Neural cell (in vitro differentiated cells): Measurements from ENCODE around the gene BCL2L12.

Experiments
- CTCF ChIP-seq: fragments of 450-650 bp; IDR thresholded peaks from 2 replicates; pipeline ENCODE4 v1.5.1; 2014; ENCODE audit warnings: antibody characterized with exemption, mild to moderate bottlenecking, moderate library complexity; ENCODE audit not compliant: poor library complexity, severe bottlenecking
- EP300 ChIP-seq: fragments of 450-650 bp; conservative IDR thresholded peaks from 2 replicates; pipeline ENCODE4 v1.6.1; 2014; ENCODE audit warnings: antibody characterized with exemption, mild to moderate bottlenecking, moderate library complexity; ENCODE audit not compliant: poor library complexity, severe bottlenecking
- EZH2 ChIP-seq: fragments of 200-600, 300-800 bp; shearing (Covaris generic), sonication (generic); IDR thresholded peaks from 2 replicates; pipeline ENCODE4 v1.6.1; 2014; ENCODE audit warnings: antibody characterized with exemption, low read length, borderline replicate concordance, mild to moderate bottlenecking; ENCODE audit not compliant: insufficient read depth, poor library complexity, severe bottlenecking
- POLR2AphosphoS5 ChIP-seq: IDR thresholded peaks from 2 replicates; pipeline ENCODE4 v1.6.1; 2012
- RAD21 ChIP-seq: fragments of 450-650 bp; conservative IDR thresholded peaks from 2 replicates; pipeline ENCODE4 v1.6.1; 2014; ENCODE audit warnings: antibody characterized with exemption, mild to moderate bottlenecking, moderate library complexity
- REST ChIP-seq: IDR thresholded peaks from 2 replicates; pipeline ENCODE4 v1.6.1; 2012; ENCODE audit warnings: borderline replicate concordance
- TAF1 ChIP-seq: IDR thresholded peaks from 2 replicates; pipeline ENCODE4 v1.6.1; 2012; ENCODE audit warnings: low read depth

GRCh38 chr19:49651820-49652550 is 13.7 kb upstream of the BCL2L12 start:
- TF ChIP-seq CTCF (no peak), REST (no peak), EZH2 (no peak), POLR2AphosphoS5 (no peak), TAF1 (no peak), EP300 (no peak), RAD21 (no peak)
